Activated CD4-positive, alpha-beta T cell treated with anti-CD3 and anti-CD28 coated beads for 36 hours (primary cell): Measurements from ENCODE around the gene CAPN11. TPM values are rescaled to one million over a fixed set of nuclear protein-coding genes. Genes with fewer than 3 reads are reported as not detected.
A peak's percentile ranks its signal among the peaks of the same experiment; 100 is the strongest.

Experiments used
- ATAC-seq: fragments of 200-7000 bp; cut with Tn5 transposase; one replicate; pipeline ENCODE4 v1.10.0; 2021; ENCODE audit warnings: mild to moderate bottlenecking, moderate library complexity
- CTCF ChIA-PET: fragments of 350-600 bp; sonication (Branson Sonifier 250); formaldehyde crosslinking; loops from one replicate; lab custom pipeline; 2021; ENCODE audit warnings: antibody characterized with exemption; lab: Charles Lee
- POLR2A ChIA-PET: fragments of 350-600 bp; sonication (Branson Sonifier 250); formaldehyde crosslinking; loops from one replicate; lab custom pipeline; 2021; ENCODE audit warnings: antibody characterized with exemption, inconsistent platforms; lab: Charles Lee
- DNase-seq: peaks from one replicate; pipeline ENCODE4 v3.0.0-alpha.2; 2020
- H3K27ac Mint-ChIP-seq: one replicate; pipeline ENCODE4 v1.8.0; 2021; ENCODE audit warnings: mixed read lengths
- H3K27me3 Mint-ChIP-seq: one replicate; pipeline ENCODE4 v1.8.0; 2021; ENCODE audit warnings: mixed read lengths
- H3K36me3 Mint-ChIP-seq: one replicate; pipeline ENCODE4 v1.8.0; 2021; ENCODE audit warnings: low read depth, mixed read lengths
- H3K4me1 Mint-ChIP-seq: one replicate; pipeline ENCODE4 v1.8.0; 2021; ENCODE audit warnings: mixed read lengths
- H3K4me3 Mint-ChIP-seq: one replicate; pipeline ENCODE4 v1.8.0; 2021; ENCODE audit warnings: mild to moderate bottlenecking, moderate library complexity, mixed read lengths
- H3K9me3 Mint-ChIP-seq: one replicate; pipeline ENCODE4 v1.8.0; 2021; ENCODE audit warnings: low read depth, mixed read lengths
- intact Hi-C, 2 experiments: fragments of 100-400 bp; cut with DNase I in 1 of 2; cut with micrococcal nuclease in 1 of 2; formaldehyde crosslinking; loops; one replicate each; pipeline versions ENCODE4 v1.14.2 to v1.15.1; 2022 to 2024; cut with DNase I, micrococcal nuclease
- total RNA-seq, 2 experiments: library from RNA; stranded (reverse); gene quantifications; one replicate each; pipeline ENCODE4 v1.2.3, GENCODE V29; 2021

The CAPN11 gene
- total RNA-seq, 2 experiments from 2014 or later = 1.2 to 1.3 TPM

GRCh38 chr6:44224029-44224964 lies 65.7 kb downstream of the CAPN11 start:
- peak; percentile 58 for DNase-seq
- Mint-ChIP-seq H3K4me3 (peak overlapping the region; percentile 83), H3K4me1 (peaks cover 40% of the 10 kb centered on the region), H3K27me3 (no peaks in the 10 kb centered on the region), H3K9me3 (no peaks in the 10 kb centered on the region), H3K27ac (peak overlapping the region; percentile 12), H3K36me3 (peaks cover 15% of the 10 kb centered on the region)
- ATAC-seq = peak; percentile 54
- ChIA-PET CTCF (interaction anchor here (0.5 to 1.8 kb wide), 21 partner anchors 9 to 1026 kb away, joined by 3 to 15 read pairs (median 4); partner anchors contain the start of genes AARS2, HSP90AB1 and SLC35B2), POLR2A (interaction anchor here (0.7 to 3.2 kb wide), 10 partner anchors 11 to 595 kb away, joined by 3 to 55 read pairs (median 4); partner anchors contain the start of genes AARS2, GTPBP2, HSP90AB1 and SLC35B2)
- intact Hi-C loops = loop anchor here in 1 of 2 experiments (1.0 to 2.0 kb wide), 3 partner anchors 13 to 51 kb away; partner anchors contain the start of gene NFKBIE

- Mint-ChIP-seq H3K36me3 (peaks cover 17% of the 10 kb centered on the region), H3K27me3 (no peaks in the 10 kb centered on the region), H3K27ac (no peak overlapping the region), H3K9me3 (no peaks in the 10 kb centered on the region), H3K4me3 (peak overlapping the region; percentile 83), H3K4me1 (peaks cover 37% of the 10 kb centered on the region)
- ChIA-PET POLR2A (interaction anchor here (0.9 to 3.2 kb wide), 7 partner anchors 13 to 88 kb away, joined by 3 to 55 read pairs (median 5); partner anchors contain the start of genes AARS2, HSP90AB1 and SLC35B2), CTCF (interaction anchor here (0.5 to 1.8 kb wide), 18 partner anchors 8 to 1027 kb away, joined by 3 to 15 read pairs (median 4); partner anchors contain the start of genes AARS2, HSP90AB1 and SLC35B2)
- ATAC-seq = no peak
- no peak for DNase-seq
- intact Hi-C loops = loop anchor here in 1 of 2 experiments (1.0 to 2.0 kb wide), 3 partner anchors 12 to 52 kb away; partner anchors contain the start of gene NFKBIE
Observed at GRCh38 chr6:44224965-44225305, 66.3 kb downstream of the CAPN11 start.

DNA sequence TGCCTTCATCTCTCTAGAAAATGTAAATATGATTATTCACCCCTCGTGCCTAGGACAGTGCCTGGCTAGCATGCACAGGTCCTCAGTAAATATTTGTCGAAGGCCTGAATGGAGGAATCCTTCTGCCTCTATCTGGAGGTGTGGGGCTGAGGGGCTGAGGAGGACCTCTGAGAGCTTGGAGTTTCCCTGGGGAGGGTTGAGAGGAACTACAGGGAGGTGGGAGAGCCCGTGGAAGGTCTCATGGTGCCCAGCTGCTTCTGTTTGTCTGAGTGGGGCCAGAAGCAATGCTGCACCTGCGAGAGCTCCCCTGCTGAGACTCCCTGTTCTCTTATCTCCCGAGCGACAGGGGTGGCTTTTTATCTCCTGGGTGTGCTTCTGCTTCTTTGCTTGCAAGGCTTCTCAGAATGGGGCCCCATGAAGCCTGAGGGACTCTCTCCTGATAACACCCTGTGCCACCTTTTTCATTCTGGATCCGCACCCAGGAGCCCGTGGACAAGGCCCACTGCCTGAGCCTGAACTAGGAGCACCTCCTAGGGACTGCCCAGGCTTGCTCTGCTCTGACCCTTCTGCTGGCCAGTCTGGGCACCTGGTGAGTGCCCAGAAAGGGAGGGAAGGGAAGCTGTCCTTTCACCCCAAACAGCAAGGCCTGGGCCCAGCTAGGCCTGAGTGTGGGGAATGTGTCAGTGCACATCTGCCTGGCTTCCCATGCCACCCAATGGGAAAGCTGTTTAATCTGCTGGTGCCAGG lies 67.1 kb downstream of the CAPN11 start:
- peaks cover 35% of the 10 kb centered on the region for H3K4me1 Mint-ChIP-seq
- no peak for DNase-seq
- H3K36me3 Mint-ChIP-seq = peaks cover 23% of the 10 kb centered on the region
- POLR2A ChIA-PET = no interaction called here
- intact Hi-C loops = loop anchor here in 1 of 2 experiments (2.0 kb wide), 2 partner anchors 39 to 53 kb away; partner anchors contain the start of gene NFKBIE
- H3K27me3 Mint-ChIP-seq = no peaks in the 10 kb centered on the region
- ATAC-seq = no peak
- peak overlapping the region; percentile 46 for H3K4me3 Mint-ChIP-seq
- CTCF ChIA-PET = interaction anchor here (1.2 to 1.8 kb wide), 2 partner anchors 9 to 12 kb away, joined by 3 to 15 read pairs; no protein-coding TSS in a partner anchor
- no peak overlapping the region for H3K27ac Mint-ChIP-seq
- H3K9me3 Mint-ChIP-seq = no peaks in the 10 kb centered on the region

DNA sequence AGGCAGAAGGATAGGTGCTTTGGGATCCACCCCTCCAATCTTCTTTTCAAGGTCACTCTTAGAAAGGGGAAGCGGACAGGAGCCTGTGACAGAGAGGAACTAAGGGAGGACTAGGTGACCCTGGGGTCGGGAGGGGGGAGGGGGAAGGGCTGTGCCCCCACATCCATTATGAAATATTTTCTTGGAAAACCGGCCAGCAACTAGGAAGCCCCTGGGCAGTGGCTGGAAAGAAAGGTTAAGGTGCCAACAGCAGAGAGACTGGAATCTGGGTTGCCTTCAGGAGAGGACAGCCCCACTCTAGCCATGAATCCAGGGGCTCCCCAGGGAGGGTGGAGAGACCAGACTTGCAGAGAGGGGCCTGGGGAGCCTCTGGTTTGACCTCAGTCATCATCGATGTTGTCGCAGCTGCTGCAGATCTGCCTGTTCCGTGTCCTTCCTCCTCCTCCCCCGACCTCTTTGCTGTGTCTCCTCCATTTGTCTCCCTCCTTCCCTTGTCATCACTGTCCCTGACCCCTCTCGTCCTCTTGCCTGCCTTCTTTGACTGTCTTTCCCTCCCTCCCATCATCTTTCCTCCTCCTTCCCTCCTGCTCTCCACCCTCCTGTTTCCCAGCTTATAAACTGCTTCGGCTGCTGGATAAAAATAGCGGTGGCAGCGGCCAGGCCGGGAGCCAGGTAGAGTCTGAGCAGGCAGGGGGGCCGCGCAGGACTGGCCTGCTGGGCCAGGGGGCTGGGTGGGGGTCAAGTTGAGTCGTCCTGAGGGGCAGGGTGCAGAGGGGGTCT lies 67.9 kb downstream of the CAPN11 start:
- Mint-ChIP-seq H3K4me1 (peaks cover 30% of the 10 kb centered on the region), H3K9me3 (no peaks in the 10 kb centered on the region), H3K27ac (no peak overlapping the region), H3K4me3 (no peak overlapping the region), H3K36me3 (peaks cover 31% of the 10 kb centered on the region), H3K27me3 (no peaks in the 10 kb centered on the region)
- intact Hi-C loops = no loop called here
- ChIA-PET CTCF (interaction anchor here (0.6 to 0.9 kb wide), 2 partner anchors 9 to 79 kb away, joined by 3 read pairs; no protein-coding TSS in a partner anchor), POLR2A (no interaction called here)
- no peak for DNase-seq
- no peak for ATAC-seq

- Mint-ChIP-seq H3K36me3 (peaks cover 35% of the 10 kb centered on the region), H3K9me3 (no peaks in the 10 kb centered on the region), H3K27me3 (no peaks in the 10 kb centered on the region), H3K4me1 (peaks cover 24% of the 10 kb centered on the region), H3K4me3 (no peak overlapping the region), H3K27ac (no peak overlapping the region)
- ATAC-seq (no peak), DNase-seq (no peak)
- ChIA-PET CTCF (interaction anchor here (0.6 to 0.9 kb wide), 2 partner anchors 9 to 78 kb away, joined by 3 read pairs; no protein-coding TSS in a partner anchor), POLR2A (no interaction called here)
- intact Hi-C loops = no loop called here
Observed at GRCh38 chr6:44227148-44227793, 68.7 kb downstream of the CAPN11 start.

GRCh38 chr6:44228031-44228430 lies 69.4 kb downstream of the CAPN11 start:
- no peak overlapping the region for H3K27ac Mint-ChIP-seq

GRCh38 chr6:44228433-44228832 lies 69.8 kb downstream of the CAPN11 start:
- ATAC-seq = no peak
- intact Hi-C loops = no loop called here
- Mint-ChIP-seq H3K27me3 (no peaks in the 10 kb centered on the region), H3K27ac (no peak overlapping the region), H3K36me3 (peaks cover 41% of the 10 kb centered on the region), H3K4me1 (peaks cover 15% of the 10 kb centered on the region), H3K4me3 (no peak overlapping the region), H3K9me3 (no peaks in the 10 kb centered on the region)
- CTCF ChIA-PET = interaction anchor here (0.7 kb wide), 1 partner anchor 744 kb away, joined by 4 read pairs; no protein-coding TSS in a partner anchor
- no peak for DNase-seq
- POLR2A ChIA-PET = interaction anchor here (0.6 to 0.9 kb wide), 3 partner anchors 16 to 79 kb away, joined by 3 to 4 read pairs (median 3); partner anchors contain the start of gene HSP90AB1

More at GRCh38 chr6:44228031-44228430, 69.4 kb downstream of the CAPN11 start:
- DNase-seq (no peak), ATAC-seq (no peak)
- Mint-ChIP-seq H3K4me3 (no peak overlapping the region), H3K4me1 (peaks cover 16% of the 10 kb centered on the region), H3K27me3 (no peaks in the 10 kb centered on the region), H3K9me3 (no peaks in the 10 kb centered on the region), H3K36me3 (peaks cover 40% of the 10 kb centered on the region)
- CTCF ChIA-PET = interaction anchor here (0.7 kb wide), 1 partner anchor 744 kb away, joined by 4 read pairs; no protein-coding TSS in a partner anchor
- intact Hi-C loops = no loop called here
- POLR2A ChIA-PET = interaction anchor here (0.6 to 0.9 kb wide), 3 partner anchors 15 to 79 kb away, joined by 3 to 4 read pairs (median 3); partner anchors contain the start of gene HSP90AB1

- Mint-ChIP-seq H3K4me3 (no peak overlapping the region), H3K4me1 (peaks cover 15% of the 10 kb centered on the region), H3K27ac (no peak overlapping the region), H3K27me3 (no peaks in the 10 kb centered on the region), H3K9me3 (no peaks in the 10 kb centered on the region), H3K36me3 (peaks cover 45% of the 10 kb centered on the region)
- ChIA-PET CTCF (no interaction called here), POLR2A (interaction anchor here (0.9 kb wide), 1 partner anchor 18 kb away, joined by 4 read pairs; the partner anchor contains the start of gene HSP90AB1)
- ATAC-seq = no peak
- no peak for DNase-seq
- intact Hi-C loops = no loop called here
Observed at GRCh38 chr6:44228836-44229235, 70.2 kb downstream of the CAPN11 start.

GRCh38 chr6:44229376-44230033 lies 70.9 kb downstream of the CAPN11 start:
- intact Hi-C loops = no loop called here
- Mint-ChIP-seq H3K36me3 (peaks cover 46% of the 10 kb centered on the region), H3K4me1 (peaks cover 12% of the 10 kb centered on the region), H3K9me3 (no peaks in the 10 kb centered on the region), H3K27ac (no peak overlapping the region), H3K27me3 (no peaks in the 10 kb centered on the region), H3K4me3 (no peak overlapping the region)
- ATAC-seq = no peak
- ChIA-PET POLR2A (no interaction called here), CTCF (no interaction called here)
- DNase-seq = no peak
